Measurements from ENCODE around the gene COP1.

DNA sequence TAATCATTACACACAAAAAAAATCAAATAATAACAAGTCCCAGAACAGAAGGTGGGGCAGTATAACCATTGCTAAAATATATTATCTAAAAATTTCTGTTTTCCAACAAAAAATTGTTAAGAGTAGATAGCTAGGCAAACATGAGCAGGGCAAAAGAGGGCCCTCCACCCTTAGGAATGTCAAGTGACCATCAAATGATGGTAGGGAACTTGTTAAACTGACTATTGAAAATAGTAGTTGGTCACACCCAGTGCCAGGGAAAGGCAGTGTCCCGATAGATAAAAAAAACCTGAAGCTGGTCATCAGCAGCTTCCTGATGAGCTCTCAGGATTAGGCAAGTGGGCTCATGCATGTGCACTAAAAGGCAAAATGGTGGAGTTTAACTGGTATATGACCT, 18.4 kb upstream of the COP1 start:
- TF ChIP-seq EZH2 (IDR thresholded peaks at IDR 0.05) (no peak), POLR2AphosphoS5 (IDR thresholded peaks at IDR 0.05; ENCODE audit: borderline replicate concordance, low read depth, low read length) (no peak)

All from SK-N-MC (cell line).